Epithelial cell of esophagus (primary cell): Measurements from ENCODE around the gene ACACB.

Experiments used
- DNase-seq: peaks from one replicate; pipeline ENCODE4 v3.0.0; 2010; ENCODE audit warnings: low read depth
- H3K4me3 ChIP-seq: 2 replicates; pipeline ENCODE4 v1.5.1; 2011; ENCODE audit warnings: mild to moderate bottlenecking, low read length, control low read depth
- CTCF ChIP-seq: IDR thresholded peaks from 2 replicates; pipeline ENCODE4 v1.5.1; 2011; ENCODE audit warnings: low read depth, mild to moderate bottlenecking, low read length, control low read depth, inconsistent platforms; ENCODE audit not compliant: insufficient read depth; ENCODE audit errors: missing control alignments

ACACB gene

GRCh38 chr12:109269428-109269827 is 153.0 kb downstream of the ACACB start:
- no peak for TF ChIP-seq CTCF
- DNase-seq, result no peak
- no peak overlapping the region for H3K4me3 ChIP-seq

- TF ChIP-seq CTCF, result no peak
- H3K4me3 ChIP-seq, result no peak overlapping the region
- no peak for DNase-seq
Measured at GRCh38 chr12:109270494-109270893, 154.1 kb downstream of the ACACB start.

- TF ChIP-seq CTCF, result no peak
- no peak for DNase-seq
- H3K4me3 ChIP-seq, result no peak overlapping the region
Measured at GRCh38 chr12:109271418-109271817, 155.0 kb downstream of the ACACB start.

GRCh38 chr12:109273354-109273753 is 157.0 kb downstream of the ACACB start:
- DNase-seq, result no peak
- H3K4me3 ChIP-seq, result no peak overlapping the region
- no peak for TF ChIP-seq CTCF

GRCh38 chr12:109274381-109274780 is 158.0 kb downstream of the ACACB start:
- no peak for TF ChIP-seq CTCF
- H3K4me3 ChIP-seq, result no peak overlapping the region
- no peak for DNase-seq

- DNase-seq, result no peak
- H3K4me3 ChIP-seq, result no peak overlapping the region
- TF ChIP-seq CTCF, result no peak
Measured at GRCh38 chr12:109275173-109275572, 158.8 kb downstream of the ACACB start.

GRCh38 chr12:109276160-109276559 is 159.8 kb downstream of the ACACB start:
- H3K4me3 ChIP-seq, result no peak overlapping the region
- DNase-seq, result no peak
- no peak for TF ChIP-seq CTCF
